Measurements from ENCODE around the gene LRP6. TPM values are rescaled to one million over a fixed set of nuclear protein-coding genes. Genes with fewer than 3 reads are reported as not detected.
"Not testable (repeated sequence)": the region's sequence is repeated elsewhere in the genome, so short reads cannot be mapped to it uniquely, and the experiment has no call there.

Gene LRP6
- 1 to 10 TPM; 7.6 to 7.8 TPM for total RNA-seq
- polyA plus RNA-seq: 1 to 10 TPM; 1.4 to 2.2 (median 1.9) TPM
- 19.2 to 31.0 (median 24.3) reads per million in 6 experiments for total RNA-seq

DNA sequence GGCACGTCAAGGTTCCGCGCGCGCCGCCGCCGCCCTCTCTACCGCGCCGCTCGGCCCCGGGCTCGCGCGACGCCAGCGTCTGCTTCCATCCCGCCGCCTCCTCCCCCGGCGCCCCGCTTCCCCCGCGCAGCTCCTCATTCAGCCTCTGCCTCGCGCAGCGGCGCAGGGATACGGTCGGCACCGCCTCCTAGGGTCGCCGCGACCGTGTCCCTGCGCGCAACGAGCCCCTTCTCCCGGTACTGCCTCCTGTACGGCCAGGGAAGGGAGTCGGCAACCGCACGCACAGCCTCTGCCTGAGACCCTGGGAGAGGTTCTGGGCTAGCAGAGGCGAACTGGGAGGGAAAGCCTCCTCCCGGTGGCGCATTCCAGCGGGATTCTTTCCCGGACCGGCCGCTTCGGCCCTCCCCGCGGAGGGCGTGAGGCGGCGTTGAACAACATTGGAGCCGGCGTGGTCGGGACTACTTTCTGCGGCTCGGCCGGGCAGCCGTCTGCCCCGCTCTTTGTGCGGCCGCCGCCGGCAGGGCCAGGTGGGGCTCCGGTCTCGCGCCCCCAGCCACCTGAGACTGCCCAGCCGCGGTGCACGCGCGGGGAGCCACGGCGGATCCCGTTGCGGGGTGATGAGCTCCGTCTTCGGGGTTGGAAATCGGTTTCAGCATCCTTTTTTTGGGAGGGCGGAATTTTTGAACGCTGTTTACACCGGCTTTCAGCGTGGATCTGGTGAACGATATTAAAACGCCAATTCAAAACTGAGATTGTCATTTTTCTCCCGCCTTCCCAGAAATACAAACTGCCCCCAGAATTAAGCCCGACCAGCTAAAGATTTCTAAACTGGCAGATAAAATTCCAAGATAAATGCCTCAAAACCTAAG lies at the start of gene LRP6:
Gene LRP6 (minus strand): TSS at position 172 of the 869 bp plus-strand sequence. CDS start 309 bp downstream, outside the sequence.
- peak within 1 kb of the TSS; percentile 85 to 95 (median 91) for H3K4me3 Mint-ChIP-seq
- DNase-seq (peak; percentile 42 to 85 (median 70)), ATAC-seq (peak; percentile 91 to 92)
- peaks cover 0 to 31% (median 4%) of the 10 kb centered on the region in 5 donors for H3K27me3 Mint-ChIP-seq
- H3K36me3 Mint-ChIP-seq: no peaks in the 10 kb centered on the region
- POLR2A ChIA-PET: interaction anchor here (0.5 to 1.5 kb wide), 10 partner anchors 10 to 721 kb away, joined by 3 to 6 read pairs (median 4); partner anchors contain the start of gene BORCS5
- H3K9me3 Mint-ChIP-seq: no peaks in the 10 kb centered on the region
- peaks cover 13 to 41% (median 29%) of the 10 kb centered on the region in 4 donors for H3K4me1 Mint-ChIP-seq
- peak within 1 kb of the TSS; percentile 46 to 95 (median 76) for H3K27ac Mint-ChIP-seq

DNA sequence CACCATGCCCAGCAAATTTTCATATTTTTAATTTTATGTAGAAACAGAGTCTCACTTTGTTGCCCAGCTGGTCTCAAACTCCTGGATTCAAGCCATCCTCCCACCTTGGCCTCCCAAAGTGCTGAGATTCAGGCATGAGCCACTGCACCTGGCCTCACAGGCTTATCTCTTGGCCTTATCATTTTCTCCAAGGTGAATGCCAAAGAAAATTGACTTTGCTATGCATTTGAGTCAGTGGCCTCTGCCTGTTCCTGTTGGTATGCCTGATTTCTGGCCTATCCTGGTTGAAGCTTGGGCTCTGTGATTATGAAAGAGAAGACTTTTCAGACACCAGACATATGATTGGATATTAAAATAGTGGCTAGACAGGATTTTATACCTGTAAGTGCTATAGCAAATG lies 49.0 kb upstream of the LRP6 start:
- Mint-ChIP-seq H3K27me3 (peaks cover 0 to 3% (median 2%) of the 10 kb centered on the region in 5 donors), H3K4me3 (no peak overlapping the region), H3K36me3 (no peaks in the 10 kb centered on the region), H3K27ac (no peak overlapping the region), H3K4me1 (no peaks in the 10 kb centered on the region), H3K9me3 (no peaks in the 10 kb centered on the region)
- no peak for ATAC-seq
- POLR2A ChIA-PET: no interaction called here
- DNase-seq: no peak

DNA sequence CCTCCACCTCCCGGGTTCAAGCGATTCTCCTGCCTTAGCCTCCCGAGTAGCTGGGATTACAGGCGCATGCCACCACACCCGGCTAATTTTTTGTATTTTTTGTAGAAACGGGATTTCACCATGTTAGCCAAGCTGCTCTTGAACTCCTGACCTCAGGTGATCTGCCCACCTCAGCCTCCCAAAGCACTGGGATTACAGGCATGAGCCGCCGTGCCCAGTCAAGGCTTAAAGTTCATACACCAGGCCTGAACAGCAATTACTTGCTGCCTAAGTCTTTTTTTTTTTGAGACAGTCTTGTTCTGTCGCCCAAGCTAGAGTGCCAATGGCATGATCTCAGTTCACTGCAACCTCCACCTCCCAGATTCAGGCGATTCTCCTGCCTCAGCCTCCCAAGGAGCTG lies 43.9 kb upstream of the LRP6 start:
- H3K27me3 Mint-ChIP-seq, H3K4me1 Mint-ChIP-seq, H3K27ac Mint-ChIP-seq, H3K9me3 Mint-ChIP-seq, ATAC-seq, H3K4me3 Mint-ChIP-seq, H3K36me3 Mint-ChIP-seq, DNase-seq: not testable (repeated sequence)
- POLR2A ChIA-PET: interaction anchor here (0.6 to 0.7 kb wide), 3 partner anchors 57 to 421 kb away, joined by 3 to 6 read pairs (median 4); no protein-coding TSS in a partner anchor

DNA sequence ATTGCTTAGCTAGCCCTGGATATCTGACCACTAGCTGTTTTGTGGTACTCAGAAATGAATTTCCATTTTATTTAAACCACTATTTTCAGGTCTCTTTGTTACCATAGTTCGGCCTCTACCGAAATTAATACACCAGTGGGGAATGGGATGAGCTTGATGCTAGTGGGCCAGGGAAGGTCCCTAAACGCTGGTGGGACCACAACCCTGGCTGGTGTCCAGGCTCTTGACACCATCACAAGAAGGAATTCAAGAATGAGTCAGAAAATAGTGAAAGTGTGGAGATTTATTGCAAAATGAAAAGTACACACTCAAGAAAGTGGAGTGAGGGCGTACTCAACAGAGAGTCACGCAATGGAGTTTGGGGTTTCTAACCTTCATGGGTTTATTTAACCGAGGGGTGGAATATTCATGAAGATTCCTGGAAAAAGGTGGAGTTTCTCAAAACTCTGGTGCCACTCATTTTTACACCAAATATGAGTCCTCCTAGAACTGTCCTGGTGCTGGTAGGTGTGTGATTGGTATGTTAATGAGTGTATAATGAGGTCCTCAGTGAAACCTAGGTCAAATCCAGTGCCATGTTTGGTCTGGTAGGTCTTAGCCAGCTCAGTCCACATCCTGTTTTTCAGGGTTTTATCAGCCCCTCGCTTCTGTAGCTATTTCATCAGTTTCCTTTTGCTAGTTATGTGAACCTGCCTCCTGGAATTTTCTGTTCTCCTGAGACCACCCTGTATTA lies 38.9 kb upstream of the LRP6 start:
- DNase-seq: no peak
- H3K9me3 Mint-ChIP-seq: peaks cover 0 to 4% (median 0%) of the 10 kb centered on the region in 9 donors
- H3K27me3 Mint-ChIP-seq: peaks cover 0 to 6% (median 3%) of the 10 kb centered on the region in 5 donors
- no peaks in the 10 kb centered on the region for H3K4me1 Mint-ChIP-seq
- no peak for ATAC-seq
- H3K4me3 Mint-ChIP-seq: peak overlapping the region in 1 of 10 donors; percentile 39
- no peaks in the 10 kb centered on the region for H3K36me3 Mint-ChIP-seq
- POLR2A ChIA-PET: no interaction called here
- H3K27ac Mint-ChIP-seq: no peak overlapping the region

DNA sequence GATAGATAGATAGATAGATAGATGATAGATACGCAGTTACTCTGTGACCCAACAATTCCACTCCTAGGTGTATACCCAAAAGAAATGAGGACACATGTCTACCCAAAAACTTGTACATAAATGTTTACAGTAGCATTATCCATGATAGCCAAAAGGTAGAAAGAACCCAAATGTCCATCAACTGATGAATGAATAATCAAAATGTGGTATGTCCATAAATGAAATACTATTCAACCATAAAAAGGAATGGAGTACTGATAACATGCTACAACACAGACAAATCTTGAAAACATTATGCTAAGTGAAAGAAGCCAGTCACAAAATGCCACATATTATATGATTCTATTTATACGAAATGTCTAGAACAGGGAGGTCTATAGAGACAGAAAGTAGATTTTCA lies 36.1 kb upstream of the LRP6 start:
- Mint-ChIP-seq H3K9me3 (peaks cover 0 to 4% (median 0%) of the 10 kb centered on the region in 9 donors), H3K27ac (no peak overlapping the region), H3K4me3 (no peak overlapping the region), H3K27me3 (peaks cover 0 to 6% (median 3%) of the 10 kb centered on the region in 5 donors), H3K36me3 (no peaks in the 10 kb centered on the region), H3K4me1 (no peaks in the 10 kb centered on the region)
- POLR2A ChIA-PET: no interaction called here
- no peak for DNase-seq
- ATAC-seq: no peak

DNA sequence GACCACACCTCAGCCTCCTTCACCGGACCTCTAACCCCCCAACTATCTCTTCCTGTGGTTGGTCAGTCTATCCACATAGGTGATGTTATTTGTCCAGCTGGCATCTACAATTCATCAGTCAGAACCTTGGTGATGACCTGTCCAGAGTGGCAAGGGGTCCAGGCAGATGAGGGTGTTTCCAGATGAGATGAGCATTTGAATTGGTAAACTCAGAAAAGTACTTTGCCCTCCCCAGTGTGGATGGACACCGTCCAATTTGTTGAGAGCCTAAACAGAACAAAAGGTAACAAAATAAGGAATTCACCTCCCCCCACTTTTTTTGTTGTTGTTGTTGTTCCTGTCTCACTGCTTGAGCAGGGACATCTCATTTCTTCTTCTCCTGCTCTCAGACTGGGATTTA lies 34.3 kb upstream of the LRP6 start:
- H3K27ac Mint-ChIP-seq: no peak overlapping the region
- H3K4me1 Mint-ChIP-seq: no peaks in the 10 kb centered on the region
- no peak overlapping the region for H3K4me3 Mint-ChIP-seq
- DNase-seq: no peak
- peaks cover 0 to 4% (median 3%) of the 10 kb centered on the region in 5 donors for H3K27me3 Mint-ChIP-seq
- POLR2A ChIA-PET: no interaction called here
- H3K9me3 Mint-ChIP-seq: peaks cover 0 to 4% (median 0%) of the 10 kb centered on the region in 9 donors
- no peak for ATAC-seq
- H3K36me3 Mint-ChIP-seq: no peaks in the 10 kb centered on the region

DNA sequence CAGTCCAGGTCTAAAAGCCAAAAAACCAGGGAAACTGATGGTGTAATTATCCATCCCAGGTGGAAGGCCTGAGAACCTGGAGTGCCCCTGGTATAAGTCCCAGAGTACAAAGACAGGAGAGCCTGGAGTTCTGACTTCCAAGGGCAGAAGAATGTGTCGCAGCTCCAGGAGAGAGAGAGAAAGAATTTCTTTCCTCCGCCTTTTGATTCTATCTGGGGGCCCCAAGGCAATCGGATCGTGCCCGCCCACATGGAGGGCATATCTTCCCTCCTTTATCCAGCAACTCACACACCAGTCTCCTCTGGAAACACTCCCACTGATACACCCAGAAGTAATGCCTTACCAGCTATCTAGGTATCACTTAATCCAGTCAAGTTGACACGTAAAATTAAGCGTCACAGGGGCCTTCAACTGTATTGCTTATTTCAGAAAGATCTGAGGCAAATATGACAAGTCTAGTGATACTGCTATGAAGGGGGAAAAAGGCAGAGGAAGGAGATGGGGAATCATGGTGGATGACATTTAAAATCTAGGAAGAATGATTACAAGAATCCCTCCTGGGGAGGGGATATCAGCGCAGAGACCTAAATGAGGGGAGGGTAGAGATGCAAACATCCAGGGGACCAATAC lies 30.5 kb upstream of the LRP6 start:
- Mint-ChIP-seq H3K9me3 (peaks cover 0 to 2% (median 0%) of the 10 kb centered on the region in 9 donors), H3K4me1 (no peaks in the 10 kb centered on the region), H3K27me3 (peaks cover 0 to 3% (median 2%) of the 10 kb centered on the region in 5 donors), H3K36me3 (no peaks in the 10 kb centered on the region), H3K27ac (no peak overlapping the region), H3K4me3 (no peak overlapping the region)
- POLR2A ChIA-PET: no interaction called here
- ATAC-seq (no peak), DNase-seq (no peak)

DNA sequence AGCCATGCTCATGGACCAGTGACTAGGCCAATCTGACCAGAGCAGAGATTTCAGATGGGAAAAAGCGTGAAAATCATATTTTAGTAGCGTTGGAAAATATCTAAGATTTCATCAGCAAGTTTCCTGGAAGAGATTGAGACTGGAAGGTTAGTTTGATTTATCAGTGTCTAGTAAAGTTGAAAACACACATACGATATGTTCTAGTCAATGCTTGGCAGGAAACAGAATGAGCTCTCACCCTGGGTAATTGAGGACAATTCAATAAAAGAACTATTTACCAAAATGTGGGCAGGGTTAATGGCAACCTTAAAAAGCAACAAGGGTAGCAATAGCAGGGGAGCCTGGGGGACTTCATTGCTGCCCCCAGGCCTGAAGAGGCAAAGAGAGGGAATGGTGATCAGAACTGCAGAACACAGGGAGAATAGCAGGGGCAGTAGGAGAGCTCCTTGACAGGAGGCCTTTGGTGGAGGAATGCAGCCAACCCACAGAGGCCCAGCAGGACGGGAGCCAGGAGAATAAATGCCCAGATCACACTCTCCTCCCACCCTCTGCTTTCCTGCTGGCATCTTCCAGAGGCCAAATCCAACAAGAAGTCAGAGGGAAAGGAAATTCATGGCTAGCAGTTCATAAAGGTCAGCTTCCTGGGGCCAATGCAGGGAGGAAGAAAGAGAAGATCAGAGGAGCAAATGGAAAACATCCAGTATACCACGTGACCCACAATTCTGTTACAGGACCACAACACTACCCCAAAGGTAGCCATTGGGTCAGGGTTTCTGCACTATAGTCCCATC lies 27.6 kb upstream of the LRP6 start:
- DNase-seq (no peak), ATAC-seq (no peak)
- Mint-ChIP-seq H3K36me3 (no peaks in the 10 kb centered on the region), H3K27ac (no peak overlapping the region), H3K4me3 (no peak overlapping the region), H3K9me3 (peaks cover 0 to 2% (median 0%) of the 10 kb centered on the region in 9 donors), H3K27me3 (no peaks in the 10 kb centered on the region), H3K4me1 (peaks cover 7 to 11% (median 9%) of the 10 kb centered on the region in 4 donors)
- POLR2A ChIA-PET: no interaction called here

DNA sequence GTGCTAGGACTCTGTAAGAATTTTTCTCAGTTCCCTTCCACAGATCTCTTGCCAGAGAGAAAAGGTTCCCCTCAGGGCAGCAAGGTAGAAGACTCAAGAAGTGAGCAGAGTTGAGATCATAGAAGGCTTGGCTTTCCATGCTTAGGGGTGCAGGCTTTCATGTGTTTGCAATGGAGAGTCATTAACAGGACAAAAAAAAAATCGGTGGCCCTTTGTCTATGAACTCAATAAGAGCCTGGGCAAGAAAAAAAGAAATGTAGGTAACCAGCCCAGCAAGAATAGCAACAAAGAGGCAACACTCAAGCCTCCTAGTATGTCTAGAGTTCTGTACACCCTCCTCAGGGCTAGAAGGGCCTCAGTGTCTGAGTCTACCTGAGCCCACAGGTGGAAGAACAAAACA lies 23.4 kb upstream of the LRP6 start:
- no peak overlapping the region for H3K4me3 Mint-ChIP-seq
- ATAC-seq (no peak), DNase-seq (no peak)
- peaks cover 7 to 11% (median 9%) of the 10 kb centered on the region in 4 donors for H3K4me1 Mint-ChIP-seq
- POLR2A ChIA-PET: no interaction called here
- peaks cover 0 to 3% (median 1%) of the 10 kb centered on the region in 5 donors for H3K27me3 Mint-ChIP-seq
- peaks cover 0 to 2% (median 0%) of the 10 kb centered on the region in 9 donors for H3K9me3 Mint-ChIP-seq
- H3K36me3 Mint-ChIP-seq: no peaks in the 10 kb centered on the region
- peak overlapping the region in 2 of 10 donors; percentile 0 to 33 for H3K27ac Mint-ChIP-seq

DNA sequence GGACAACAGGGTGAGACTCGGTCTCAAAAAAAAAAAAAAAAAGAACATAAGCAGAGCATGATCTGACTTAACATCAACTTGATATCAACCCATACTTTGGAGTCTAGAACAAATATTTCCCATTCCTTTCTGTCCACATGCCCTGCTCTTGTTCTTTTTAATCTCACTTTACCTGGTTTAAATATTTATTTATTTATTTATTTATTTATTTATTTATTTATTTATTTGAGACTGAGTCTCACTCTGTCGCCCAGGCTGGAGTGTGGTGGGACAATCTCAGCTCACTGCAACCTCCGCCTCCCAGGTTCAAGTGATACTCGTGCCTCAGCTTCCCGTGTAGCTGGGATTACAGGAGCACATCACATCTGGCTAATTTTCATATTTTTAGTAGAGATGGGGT lies 19.6 kb upstream of the LRP6 start:
- ATAC-seq (no peak), DNase-seq (no peak)
- Mint-ChIP-seq H3K27me3 (peaks cover 0 to 17% (median 3%) of the 10 kb centered on the region in 5 donors), H3K4me3 (no peak overlapping the region), H3K4me1 (peaks cover 7 to 11% (median 9%) of the 10 kb centered on the region in 4 donors), H3K27ac (no peak overlapping the region), H3K9me3 (peaks cover 0 to 2% (median 0%) of the 10 kb centered on the region in 9 donors), H3K36me3 (no peaks in the 10 kb centered on the region)
- POLR2A ChIA-PET: no interaction called here

DNA sequence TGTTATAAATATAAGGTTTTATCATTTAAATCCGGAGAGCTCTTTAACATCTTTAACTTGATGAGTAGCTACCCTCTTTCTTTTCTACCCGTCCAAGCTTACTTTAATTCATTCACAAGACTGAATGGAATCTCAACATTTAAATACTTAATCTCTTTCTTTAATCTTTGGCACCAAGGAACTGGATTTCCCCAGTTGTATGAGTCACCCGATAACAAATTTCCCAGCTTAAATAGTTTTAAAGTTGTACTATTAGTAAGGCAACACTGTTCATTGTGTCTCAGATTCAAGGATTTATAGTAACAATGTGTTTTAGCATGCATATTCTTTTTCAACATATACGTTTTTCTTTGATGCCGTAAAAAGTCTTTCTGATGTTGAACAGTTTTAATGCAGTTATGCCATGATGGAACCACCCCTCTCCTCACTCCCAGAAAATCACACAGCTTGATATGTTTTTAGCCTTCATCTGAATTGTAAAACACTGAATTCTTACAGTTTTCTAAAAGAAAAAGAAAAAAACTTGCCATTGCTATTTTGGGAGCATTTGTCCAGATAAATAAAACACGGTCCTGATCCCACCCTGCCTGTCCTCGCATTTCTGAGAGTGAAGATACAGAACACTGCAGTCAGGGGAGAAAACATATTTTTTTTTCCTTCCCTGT lies 16.0 kb upstream of the LRP6 start:
- DNase-seq (no peak), ATAC-seq (no peak)
- Mint-ChIP-seq H3K27me3 (peaks cover 0 to 15% (median 3%) of the 10 kb centered on the region in 5 donors), H3K4me3 (no peak overlapping the region), H3K36me3 (peaks cover 0 to 6% (median 3%) of the 10 kb centered on the region in 3 donors), H3K4me1 (no peaks in the 10 kb centered on the region), H3K9me3 (peaks cover 0 to 11% (median 2%) of the 10 kb centered on the region in 9 donors), H3K27ac (no peak overlapping the region)
- POLR2A ChIA-PET: no interaction called here

Data from naive thymus-derived CD8-positive, alpha-beta T cell (primary cell).